Sigmoid colon (tissue), 4 donors: Measurements from ENCODE around the gene IGSF21.

Experiments used
- EP300 ChIP-seq, 4 donors: sonication (generic); formaldehyde crosslinking; IDR thresholded peaks; one replicate each; pipeline ENCODE4 v1.6.1; 2017; ENCODE audit warnings: antibody characterized with exemption in 4 of 4
- POLR2A ChIP-seq, 2 donors: fragments of 450-650 bp; IDR thresholded peaks; one replicate each; pipeline ENCODE4 v1.6.1; 2016; ENCODE audit warnings: antibody characterized with exemption in 2 of 2, mild to moderate bottlenecking in 2 of 2, moderate library complexity in 2 of 2
- POLR2AphosphoS5 ChIP-seq, 4 donors: sonication (generic); formaldehyde crosslinking; IDR thresholded peaks; one replicate each; pipeline ENCODE4 v1.6.1; 2017; ENCODE audit warnings: antibody characterized with exemption in 4 of 4
- TF ChIP-seq, protein P1 (sequence below), 4 experiments: fragments of 450-650 bp in 3 of 4; fragments of 200-600 bp in 1 of 4; IDR thresholded peaks; one replicate each; pipeline ENCODE4 v1.5.1; 2016 to 2019; ENCODE audit warnings: antibody characterized with exemption in 4 of 4, mild to moderate bottlenecking in 3 of 4, moderate library complexity in 2 of 4

DNA sequence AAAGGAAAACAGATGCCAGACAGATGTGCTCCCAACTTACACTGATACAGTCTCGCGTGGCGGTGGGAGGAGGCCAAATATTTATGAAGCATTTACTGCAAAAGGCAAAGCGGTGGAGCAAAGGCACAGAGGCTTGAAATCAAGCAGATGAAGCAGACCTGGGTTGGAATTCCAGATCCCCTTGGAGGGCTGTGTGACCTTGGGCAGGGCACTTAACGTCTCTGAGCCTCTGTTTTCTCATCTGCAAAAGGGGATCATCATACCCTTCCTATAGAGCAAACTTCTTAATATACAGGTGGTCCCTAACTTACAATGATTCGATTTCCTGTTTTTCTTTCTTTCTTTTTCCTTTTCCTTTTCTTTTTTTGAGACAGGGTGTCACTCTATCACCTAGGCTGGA is 54.1 kb downstream of the IGSF21 start:
- TF ChIP-seq EP300 (IDR thresholded peaks at IDR 0.05) (no peak), POLR2A (IDR thresholded peaks at IDR 0.05) (no peak), POLR2AphosphoS5 (IDR thresholded peaks at IDR 0.05) (no peak)
- TF ChIP-seq, protein P1, sequence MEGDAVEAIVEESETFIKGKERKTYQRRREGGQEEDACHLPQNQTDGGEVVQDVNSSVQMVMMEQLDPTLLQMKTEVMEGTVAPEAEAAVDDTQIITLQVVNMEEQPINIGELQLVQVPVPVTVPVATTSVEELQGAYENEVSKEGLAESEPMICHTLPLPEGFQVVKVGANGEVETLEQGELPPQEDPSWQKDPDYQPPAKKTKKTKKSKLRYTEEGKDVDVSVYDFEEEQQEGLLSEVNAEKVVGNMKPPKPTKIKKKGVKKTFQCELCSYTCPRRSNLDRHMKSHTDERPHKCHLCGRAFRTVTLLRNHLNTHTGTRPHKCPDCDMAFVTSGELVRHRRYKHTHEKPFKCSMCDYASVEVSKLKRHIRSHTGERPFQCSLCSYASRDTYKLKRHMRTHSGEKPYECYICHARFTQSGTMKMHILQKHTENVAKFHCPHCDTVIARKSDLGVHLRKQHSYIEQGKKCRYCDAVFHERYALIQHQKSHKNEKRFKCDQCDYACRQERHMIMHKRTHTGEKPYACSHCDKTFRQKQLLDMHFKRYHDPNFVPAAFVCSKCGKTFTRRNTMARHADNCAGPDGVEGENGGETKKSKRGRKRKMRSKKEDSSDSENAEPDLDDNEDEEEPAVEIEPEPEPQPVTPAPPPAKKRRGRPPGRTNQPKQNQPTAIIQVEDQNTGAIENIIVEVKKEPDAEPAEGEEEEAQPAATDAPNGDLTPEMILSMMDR (IDR thresholded peaks at IDR 0.05): no peak
